Endothelial cell of umbilical vein (primary cell): ENCODE measurements around the gene MYH14. TPM values are rescaled to one million over a fixed set of nuclear protein-coding genes. Genes with fewer than 3 reads are reported as not detected.
A peak's percentile ranks its signal among the peaks of the same experiment; 100 is the strongest.

Experiments used
- BruUV-seq: library from RNA; stranded (reverse); fragments of 400-500 nt; replicated peaks from 2 replicates; lab custom pipeline; 2021; lab: Mats Ljungman, UMichigan
- CTCF ChIA-PET: fragments of 300-600, 350-600 bp; sonication (Branson Sonifier 250); formaldehyde crosslinking; loops from one replicate; lab custom pipeline; 2021; ENCODE audit warnings: antibody characterized with exemption, inconsistent platforms; lab: Charles Lee
- POLR2A ChIA-PET: fragments of 300-600, 350-600 bp; sonication (Branson Sonifier 250); formaldehyde crosslinking; loops from one replicate; lab custom pipeline; 2021; ENCODE audit warnings: antibody characterized with exemption, inconsistent platforms; lab: Charles Lee
- DNase-seq: peaks from one replicate; pipeline ENCODE4 v3.0.0-alpha.2; 2011; ENCODE audit warnings: low read depth, low spot score
- FAIRE-seq: peaks from 2 replicates; lab custom pipeline; 2011; peaks lifted over from hg19 to GRCh38; lab: Jason Lieb, UNC
- H2AFZ ChIP-seq: 2 replicates; pipeline ENCODE4 v1.6.0; 2012; ENCODE audit warnings: low read depth, low read length, control low read depth, inconsistent platforms
- H3K27ac ChIP-seq: 2 replicates; pipeline ENCODE4 v1.5.1; 2011; ENCODE audit warnings: low read depth, mild to moderate bottlenecking, control low read depth, low read length, moderate library complexity; ENCODE audit not compliant: insufficient read depth
- H3K27me3 ChIP-seq, 2 experiments: 2 replicates each; pipeline versions ENCODE4 v1.6.0 to v1.6.1; 2011; ENCODE audit warnings: low read length in 2 of 2, mixed read lengths in 1 of 2; ENCODE audit not compliant: control insufficient read depth in 2 of 2, insufficient read depth in 2 of 2
- H3K36me3 ChIP-seq, 2 experiments: 2 replicates in 1 of 2; 3 replicates in 1 of 2; pipeline ENCODE4 v1.5.1; 2011; ENCODE audit warnings: low read length in 2 of 2, mild to moderate bottlenecking in 1 of 2, moderate library complexity in 1 of 2; ENCODE audit not compliant: control insufficient read depth in 2 of 2, insufficient read depth in 2 of 2; ENCODE audit errors: extremely low read depth in 1 of 2
- H3K4me1 ChIP-seq: 3 replicates; pipeline ENCODE4 v1.5.1; 2011; ENCODE audit warnings: mild to moderate bottlenecking, low read length; ENCODE audit not compliant: control insufficient read depth, insufficient read depth; ENCODE audit errors: extremely low read depth
- H3K4me2 ChIP-seq: 2 replicates; pipeline ENCODE4 v1.6.1; 2011; ENCODE audit warnings: low read length, control low read depth, mixed read lengths; ENCODE audit not compliant: insufficient read depth
- H3K4me3 ChIP-seq, 3 experiments: fragments of 200-600 bp in 1 of 3; sonication (generic), shearing (Covaris generic) in 1 of 3; replicated peaks in 1 of 3; 2 replicates each; pipeline ENCODE4 v1.5.1; 2011 to 2016; ENCODE audit warnings: control low read depth in 3 of 3, low read length in 3 of 3, mild to moderate bottlenecking in 2 of 3, inconsistent platforms in 1 of 3, low read depth in 1 of 3, moderate library complexity in 1 of 3; ENCODE audit not compliant: insufficient read depth in 1 of 3
- H3K79me2 ChIP-seq: 2 replicates; pipeline ENCODE4 v1.6.0; 2012; ENCODE audit warnings: low read length, inconsistent platforms; ENCODE audit not compliant: control insufficient read depth, insufficient read depth
- H3K9ac ChIP-seq: replicated peaks from 2 replicates; pipeline ENCODE3; 2011; ENCODE audit warnings: low read length, control low read depth; ENCODE audit not compliant: insufficient read depth; ENCODE audit errors: extremely low read depth
- H3K9me1 ChIP-seq: replicated peaks from 3 replicates; pipeline ENCODE4 v1.6.0; 2011; ENCODE audit warnings: mild to moderate bottlenecking, low read length; ENCODE audit not compliant: control insufficient read depth, insufficient read depth; ENCODE audit errors: extremely low read depth
- H3K9me3 ChIP-seq: replicated peaks from 2 replicates; pipeline ENCODE4 v1.5.1; 2012; ENCODE audit warnings: low read length, inconsistent platforms; ENCODE audit not compliant: control insufficient read depth, insufficient read depth
- H4K20me1 ChIP-seq: replicated peaks from 2 replicates; pipeline ENCODE3; 2011; ENCODE audit warnings: mild to moderate bottlenecking, low read length; ENCODE audit not compliant: control insufficient read depth, insufficient read depth; ENCODE audit errors: extremely low read depth
- EZH2 ChIP-seq: IDR thresholded peaks from 2 replicates; pipeline ENCODE4 v1.6.1; 2012; ENCODE audit warnings: borderline replicate concordance, low read depth, mild to moderate bottlenecking, moderate library complexity, low read length, inconsistent platforms; ENCODE audit not compliant: severe bottlenecking
- FOS ChIP-seq: IDR thresholded peaks from 2 replicates; pipeline ENCODE4 v1.6.1; 2011; ENCODE audit warnings: mild to moderate bottlenecking, low read length, moderate library complexity, borderline replicate concordance; ENCODE audit not compliant: insufficient read depth
- GATA2 ChIP-seq: IDR thresholded peaks from 2 replicates; pipeline ENCODE4 v1.7.0; 2011; ENCODE audit warnings: low read depth, mild to moderate bottlenecking, moderate library complexity, mixed read lengths, low read length; ENCODE audit not compliant: insufficient read length, insufficient read depth
- JUN ChIP-seq: IDR thresholded peaks from 2 replicates; pipeline ENCODE4 v1.6.1; 2011; ENCODE audit warnings: borderline replicate concordance, low read depth; ENCODE audit not compliant: insufficient read length, insufficient read depth
- MYC ChIP-seq: IDR thresholded peaks from one replicate; pipeline ENCODE4 v1.6.1; 2011; ENCODE audit warnings: mild to moderate bottlenecking, low read depth, low read length
- POLR2A ChIP-seq: IDR thresholded peaks from 2 replicates; pipeline ENCODE4 v1.6.1; 2012; ENCODE audit warnings: low read depth, mild to moderate bottlenecking, control low read depth, low read length
- POLR2AphosphoS5 ChIP-seq: IDR thresholded peaks from 2 replicates; pipeline ENCODE4 v1.6.1; 2012; ENCODE audit warnings: low read depth, mild to moderate bottlenecking, control low read depth, low read length, moderate library complexity; ENCODE audit not compliant: insufficient read depth
- dilution Hi-C: fragments of 300-500 bp; cut with MboI; formaldehyde crosslinking; loops from one replicate; pipeline ENCODE4 v1.15.0; 2019; ENCODE audit warnings: low sequenced_read_pairs; ENCODE audit not compliant: extremely low pct_ligation_motif_present
- intact Hi-C: fragments of 100-400 bp; cut with micrococcal nuclease; formaldehyde crosslinking; loops from one replicate; pipeline ENCODE4 v1.10.0; 2022
- polyA plus RNA-seq, 4 experiments: library from polyadenylated mRNA; depleted of rRNA in 3 of 4; stranded (reverse) in 3 of 4; unstranded in 1 of 4; fragments of >200 nt; gene quantifications; 2 replicates each; pipeline versions ENCODE4 v1.2.1 to v1.2.3, GENCODE V29; 2011 to 2012; ENCODE audit warnings: missing spikeins in 1 of 4
- total RNA-seq: library from RNA; stranded (reverse); gene quantifications from 2 replicates; pipeline ENCODE4 v1.2.3, GENCODE V29; 2021
- TF ChIP-seq, protein P1 (sequence below): IDR thresholded peaks from 2 replicates; pipeline ENCODE4 v1.6.1; 2011; ENCODE audit not compliant: insufficient read depth, insufficient read length
- TF ChIP-seq, protein P2 (sequence below), 2 donors: IDR thresholded peaks; 1 replicate in 1 of 2; 2 replicates in 1 of 2; pipeline ENCODE4 v1.5.1; 2011; ENCODE audit warnings: low read length in 2 of 2, mild to moderate bottlenecking in 2 of 2, moderate library complexity in 2 of 2, control low read depth in 1 of 2, inconsistent platforms in 1 of 2, low read depth in 1 of 2; ENCODE audit not compliant: insufficient read depth in 1 of 2; ENCODE audit errors: extremely low read depth in 1 of 2

MYH14 gene
- total and polyA plus RNA-seq, 2 donors (not counting 3 experiments of a cell fraction or from before 2014, with no cell fraction given): 0.13 TPM; not detected in 1

DNA sequence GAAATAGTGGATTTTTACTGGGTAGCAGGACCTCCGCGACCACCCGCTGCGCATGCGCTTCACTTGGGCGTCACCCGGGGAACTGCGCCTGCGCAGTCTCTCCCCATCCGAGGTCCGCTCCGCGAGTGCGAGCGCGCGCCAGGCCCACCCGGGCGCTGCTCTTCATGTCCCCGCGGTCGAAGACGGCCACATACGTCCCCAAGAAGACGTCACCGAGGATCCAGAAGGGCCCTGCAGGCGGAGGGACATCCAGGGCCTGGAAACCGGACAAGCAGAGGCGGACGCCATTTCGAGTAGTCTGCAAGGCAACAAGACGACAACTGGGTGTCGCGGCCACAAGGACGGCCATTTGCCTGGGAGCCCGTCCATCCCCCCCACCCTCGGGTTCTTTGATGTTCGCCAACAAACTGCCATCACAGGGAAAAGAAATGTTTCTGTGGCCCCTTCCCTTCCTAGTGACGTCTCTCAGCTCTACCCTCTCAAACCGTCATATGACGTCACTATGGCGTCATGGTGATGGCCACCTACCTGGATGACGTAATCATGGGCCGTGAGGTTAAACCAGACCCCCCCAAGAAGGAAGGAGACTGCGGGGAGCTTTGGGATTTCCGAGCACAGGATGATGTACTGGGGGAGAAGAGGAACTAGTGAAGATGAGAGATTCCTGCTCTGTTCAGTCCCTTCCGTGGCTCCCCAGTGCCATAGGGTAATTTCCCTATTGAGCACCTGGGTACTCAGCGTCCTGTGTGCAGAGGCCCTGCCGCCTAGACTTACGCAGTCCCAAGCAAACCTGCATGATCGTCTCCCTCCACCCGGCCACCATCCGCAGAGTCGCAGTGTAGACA lies 155.3 kb downstream of the MYH14 start:
- CTCF ChIA-PET: interaction anchor here (1.0 to 3.9 kb wide), 6 partner anchors 8 to 179 kb away, joined by 3 to 30 read pairs (median 14); no protein-coding TSS in a partner anchor
- TF ChIP-seq JUN (peak; percentile 43), POLR2A (peak; percentile 69), POLR2AphosphoS5 (peak; percentile 80), EZH2 (no peak)
- TF ChIP-seq, protein P1, sequence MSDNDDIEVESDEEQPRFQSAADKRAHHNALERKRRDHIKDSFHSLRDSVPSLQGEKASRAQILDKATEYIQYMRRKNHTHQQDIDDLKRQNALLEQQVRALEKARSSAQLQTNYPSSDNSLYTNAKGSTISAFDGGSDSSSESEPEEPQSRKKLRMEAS: no peak
- Histone ChIP-seq H3K9me3 (no peaks in the 10 kb centered on the region), H3K4me2 (peak overlapping the region; percentile 64), H3K4me1 (peaks cover 7% of the 10 kb centered on the region), H3K9me1 (no peaks in the 10 kb centered on the region), H3K27me3 (no peaks in the 10 kb centered on the region), H4K20me1 (no peaks in the 10 kb centered on the region), H3K36me3 (no peaks in the 10 kb centered on the region), H3K4me3 (peak overlapping the region in 2 of 3 experiments; percentile 18 to 37), H3K27ac (no peak overlapping the region), H3K9ac (no peak overlapping the region), H2AFZ (peak overlapping the region; percentile 92), H3K79me2 (no peaks in the 10 kb centered on the region)
- FAIRE-seq: peak; percentile 76
- TSS peak; percentile 62 for BruUV-seq
- dilution Hi-C loops (no loop called here), intact Hi-C loops (no loop called here)
- POLR2A ChIA-PET: no interaction called here
- DNase-seq: peak; percentile 69

DNA sequence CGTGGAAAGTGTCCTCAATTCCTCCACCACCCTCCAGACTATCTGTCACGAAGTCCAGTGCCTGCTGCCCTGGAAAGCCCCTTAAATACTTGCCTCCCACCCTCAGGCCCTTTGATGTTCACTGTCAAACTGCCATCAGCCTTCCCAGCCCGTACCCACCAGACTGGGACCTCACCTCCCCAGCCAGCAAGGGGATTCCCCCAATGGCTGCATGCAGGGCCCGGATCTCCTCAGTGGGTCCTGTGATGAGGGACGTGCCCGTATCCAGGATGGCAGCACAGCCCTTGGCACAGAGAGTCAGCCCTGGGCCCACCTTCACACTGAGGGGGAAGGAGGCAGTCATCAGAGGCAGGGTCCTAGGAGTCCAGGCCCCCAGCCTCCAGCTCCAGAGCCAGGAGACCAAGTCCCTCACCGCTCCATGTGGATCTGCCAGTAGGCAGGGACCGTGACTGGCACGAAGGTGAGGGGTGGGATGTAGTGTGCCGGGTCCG lies 156.0 kb downstream of the MYH14 start:
- H3K36me3 ChIP-seq: no peaks in the 10 kb centered on the region
- no peaks in the 10 kb centered on the region for H3K9me3 ChIP-seq
- ChIA-PET POLR2A (no interaction called here), CTCF (interaction anchor here (3.9 kb wide), 1 partner anchor 9 kb away, joined by 30 read pairs; no protein-coding TSS in a partner anchor)
- H3K4me1 ChIP-seq: peaks cover 7% of the 10 kb centered on the region
- no peaks in the 10 kb centered on the region for H3K27me3 ChIP-seq
- H4K20me1 ChIP-seq: no peaks in the 10 kb centered on the region
- no peak overlapping the region for H3K4me2 ChIP-seq
- DNase-seq (no peak), FAIRE-seq (no peak)
- H3K9me1 ChIP-seq: no peaks in the 10 kb centered on the region
- no peak overlapping the region for H3K9ac ChIP-seq
- BruUV-seq: no TSS peak
- TF ChIP-seq MYC (no peak), POLR2A (no peak), FOS (no peak), EZH2 (no peak), GATA2 (no peak), JUN (no peak), POLR2AphosphoS5 (no peak)
- TF ChIP-seq, protein P2, sequence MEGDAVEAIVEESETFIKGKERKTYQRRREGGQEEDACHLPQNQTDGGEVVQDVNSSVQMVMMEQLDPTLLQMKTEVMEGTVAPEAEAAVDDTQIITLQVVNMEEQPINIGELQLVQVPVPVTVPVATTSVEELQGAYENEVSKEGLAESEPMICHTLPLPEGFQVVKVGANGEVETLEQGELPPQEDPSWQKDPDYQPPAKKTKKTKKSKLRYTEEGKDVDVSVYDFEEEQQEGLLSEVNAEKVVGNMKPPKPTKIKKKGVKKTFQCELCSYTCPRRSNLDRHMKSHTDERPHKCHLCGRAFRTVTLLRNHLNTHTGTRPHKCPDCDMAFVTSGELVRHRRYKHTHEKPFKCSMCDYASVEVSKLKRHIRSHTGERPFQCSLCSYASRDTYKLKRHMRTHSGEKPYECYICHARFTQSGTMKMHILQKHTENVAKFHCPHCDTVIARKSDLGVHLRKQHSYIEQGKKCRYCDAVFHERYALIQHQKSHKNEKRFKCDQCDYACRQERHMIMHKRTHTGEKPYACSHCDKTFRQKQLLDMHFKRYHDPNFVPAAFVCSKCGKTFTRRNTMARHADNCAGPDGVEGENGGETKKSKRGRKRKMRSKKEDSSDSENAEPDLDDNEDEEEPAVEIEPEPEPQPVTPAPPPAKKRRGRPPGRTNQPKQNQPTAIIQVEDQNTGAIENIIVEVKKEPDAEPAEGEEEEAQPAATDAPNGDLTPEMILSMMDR (IDR thresholded peaks at IDR 0.05; ENCODE audit: extremely low read depth in 1 of 2, insufficient read depth in 1 of 2, low read depth in 1 of 2, low read length in 2 of 2): no peak
- TF ChIP-seq, protein P1: no peak
- dilution Hi-C loops (no loop called here), intact Hi-C loops (no loop called here)
- no peak overlapping the region for H3K4me3 ChIP-seq
- H3K79me2 ChIP-seq: no peaks in the 10 kb centered on the region
- H3K27ac ChIP-seq: no peak overlapping the region
- H2AFZ ChIP-seq: no peak overlapping the region
